T-helper 17 cell (primary cell): ENCODE results near the gene BCAR3. TPM values are rescaled to one million over a fixed set of nuclear protein-coding genes. Genes with fewer than 3 reads are reported as not detected.

Experiments used
- ATAC-seq: fragments of 150-1000 bp; cut with Tn5 transposase; 2 replicates; pipeline ENCODE4 v1.10.0; 2021; ENCODE audit warnings: mild to moderate bottlenecking, moderate library complexity
- DNase-seq, 3 donors: peaks; one replicate each; pipeline versions ENCODE4 v3.0.0 to v3.0.0-alpha.2; 2020 to 2021
- H3K9me3 ChIP-seq: one replicate; pipeline ENCODE4 v1.7.0; 2013; ENCODE audit warnings: low read length, mild to moderate bottlenecking; ENCODE audit not compliant: control insufficient read depth, poor library complexity, severe bottlenecking
- H3K27ac Mint-ChIP-seq: one replicate; pipeline ENCODE4 v1.8.0; 2022; ENCODE audit warnings: mild to moderate bottlenecking, moderate library complexity, mixed read lengths
- H3K27me3 Mint-ChIP-seq: one replicate; pipeline ENCODE4 v1.8.0; 2022; ENCODE audit warnings: mixed read lengths
- H3K36me3 Mint-ChIP-seq: one replicate; pipeline ENCODE4 v1.8.0; 2022; ENCODE audit warnings: low read depth, mixed read lengths
- H3K4me1 Mint-ChIP-seq: one replicate; pipeline ENCODE4 v1.8.0; 2022; ENCODE audit warnings: mild to moderate bottlenecking, mixed read lengths
- H3K4me3 Mint-ChIP-seq: one replicate; pipeline ENCODE4 v1.8.0; 2022; ENCODE audit warnings: mild to moderate bottlenecking, moderate library complexity, mixed read lengths
- total RNA-seq, 4 donors: library from RNA in 2 of 4; stranded (reverse) in 2 of 4; gene quantifications; one replicate each; pipeline ENCODE4 v1.2.3 and lab custom pipeline; 2022 to 2026

The BCAR3 gene
- total RNA-seq, 2 donors from 2014 or later = 0.87 to 1.0 TPM

DNA sequence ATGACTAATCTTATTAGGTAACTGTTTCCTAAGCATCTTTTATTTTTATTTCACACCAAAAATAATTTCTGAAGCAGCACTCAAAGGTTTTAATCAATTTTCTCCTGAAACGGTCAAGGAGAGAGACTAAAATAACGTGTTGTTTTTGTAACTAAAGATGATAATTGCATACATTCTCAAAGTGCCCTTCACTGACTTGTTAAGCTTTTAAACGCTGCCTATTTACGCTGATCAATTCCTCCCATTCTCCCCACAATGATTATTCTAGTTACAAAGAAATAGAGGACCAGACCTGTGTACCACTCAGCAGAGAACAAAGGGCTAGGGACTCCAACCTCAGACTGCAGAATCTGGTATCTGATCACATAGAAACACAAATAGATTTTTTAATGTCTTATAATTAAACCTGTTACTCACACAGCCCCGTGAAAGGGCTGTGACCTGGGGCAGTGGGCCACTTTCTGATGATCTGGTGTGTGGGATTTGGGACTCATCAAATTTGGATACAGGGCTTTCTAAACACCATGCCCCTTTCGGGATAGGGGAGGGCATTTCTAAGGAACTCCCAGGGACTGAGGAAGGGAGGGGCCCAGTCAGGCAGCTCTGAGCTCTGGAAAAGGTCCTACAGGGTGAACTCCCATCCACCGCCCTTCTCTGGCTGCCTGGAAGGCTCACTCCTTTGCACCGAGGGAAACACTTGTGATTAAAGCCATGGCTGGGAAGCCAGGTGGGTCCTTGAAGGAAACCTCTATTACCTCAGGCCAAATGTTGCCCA lies 65.2 kb downstream of the BCAR3 start:
- H3K27me3 Mint-ChIP-seq = peaks cover 6% of the 10 kb centered on the region
- ATAC-seq (no peak), DNase-seq (no peak)
- H3K4me3 Mint-ChIP-seq = no peak overlapping the region
- H3K9me3 ChIP-seq = no peaks in the 10 kb centered on the region
- H3K36me3 Mint-ChIP-seq = no peaks in the 10 kb centered on the region
- H3K4me1 Mint-ChIP-seq = peaks cover 20% of the 10 kb centered on the region
- H3K27ac Mint-ChIP-seq = peak overlapping the region; percentile 88

DNA sequence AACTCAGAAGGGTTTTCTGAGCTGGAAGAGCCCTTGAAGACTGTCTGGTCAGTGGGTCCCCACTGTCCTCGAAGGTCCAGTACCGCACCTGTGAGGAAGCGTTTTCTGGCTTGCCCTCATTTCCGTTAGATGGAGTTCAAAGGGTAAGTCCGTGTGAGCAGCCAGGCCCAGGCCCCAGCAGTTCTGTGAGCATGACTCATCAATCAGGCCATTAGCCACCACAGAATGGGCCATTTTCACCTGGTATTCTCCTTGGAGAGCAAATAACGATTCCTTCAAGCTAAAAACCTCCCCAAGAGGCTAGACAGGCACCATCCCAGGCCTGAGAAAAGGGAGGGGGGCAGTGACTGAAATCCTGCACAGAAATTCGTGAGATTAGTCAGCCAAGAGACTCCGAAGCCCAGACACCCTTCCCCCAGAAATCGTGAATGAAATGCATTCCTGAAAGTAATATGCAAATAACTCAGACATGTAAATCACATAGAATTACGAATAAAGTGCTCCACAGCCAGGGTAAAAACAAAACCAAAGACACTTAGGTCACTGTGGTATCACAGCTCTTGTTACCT lies 66.0 kb downstream of the BCAR3 start:
- ATAC-seq (no peak), DNase-seq (no peak)
- peak overlapping the region; percentile 88 for H3K27ac Mint-ChIP-seq
- no peaks in the 10 kb centered on the region for H3K36me3 Mint-ChIP-seq
- no peak overlapping the region for H3K4me3 Mint-ChIP-seq
- no peaks in the 10 kb centered on the region for H3K9me3 ChIP-seq
- peaks cover 2% of the 10 kb centered on the region for H3K27me3 Mint-ChIP-seq
- peaks cover 20% of the 10 kb centered on the region for H3K4me1 Mint-ChIP-seq

- Mint-ChIP-seq H3K27ac (peak overlapping the region; percentile 88), H3K4me1 (peaks cover 20% of the 10 kb centered on the region), H3K27me3 (no peaks in the 10 kb centered on the region), H3K4me3 (no peak overlapping the region), H3K36me3 (no peaks in the 10 kb centered on the region)
- H3K9me3 ChIP-seq = no peaks in the 10 kb centered on the region
- ATAC-seq (peak; percentile 32), DNase-seq (no peak)
These were observed 66.6 kb downstream of the BCAR3 start for GRCh38 chr1:93614986-93615581.

GRCh38 chr1:93614541-93614940 lies 67.1 kb downstream of the BCAR3 start:
- DNase-seq (no peak), ATAC-seq (no peak)
- peak overlapping the region; percentile 88 for H3K27ac Mint-ChIP-seq
- H3K4me1 Mint-ChIP-seq = peaks cover 22% of the 10 kb centered on the region
- H3K4me3 Mint-ChIP-seq = no peak overlapping the region
- no peaks in the 10 kb centered on the region for H3K27me3 Mint-ChIP-seq
- no peaks in the 10 kb centered on the region for H3K9me3 ChIP-seq
- no peaks in the 10 kb centered on the region for H3K36me3 Mint-ChIP-seq

DNA sequence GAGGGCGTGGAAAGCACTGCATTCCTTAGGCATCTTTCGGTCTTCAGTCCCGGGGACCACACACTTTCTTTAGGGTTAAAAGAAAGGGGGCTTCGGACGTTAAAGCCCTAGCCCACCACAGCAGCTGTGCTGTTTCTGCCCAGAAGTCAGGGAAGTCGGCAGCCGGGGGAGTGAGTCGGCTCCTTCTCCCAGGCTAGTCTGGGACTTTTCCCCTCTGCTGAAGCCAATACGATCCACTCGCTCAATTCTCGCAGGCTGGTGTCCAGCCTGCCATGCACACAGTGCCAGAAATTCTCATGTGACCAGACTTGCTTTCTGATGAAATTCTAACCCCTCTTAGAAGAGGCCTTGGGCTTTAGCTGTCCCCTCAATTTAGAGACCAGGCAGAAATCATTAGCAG lies 67.7 kb downstream of the BCAR3 start:
- no peak for DNase-seq
- ATAC-seq = no peak
- no peaks in the 10 kb centered on the region for H3K9me3 ChIP-seq
- no peak overlapping the region for H3K27ac Mint-ChIP-seq
- H3K4me1 Mint-ChIP-seq = peaks cover 20% of the 10 kb centered on the region
- no peaks in the 10 kb centered on the region for H3K36me3 Mint-ChIP-seq
- H3K4me3 Mint-ChIP-seq = no peak overlapping the region
- no peaks in the 10 kb centered on the region for H3K27me3 Mint-ChIP-seq

- Mint-ChIP-seq H3K4me3 (no peak overlapping the region), H3K4me1 (peaks cover 26% of the 10 kb centered on the region), H3K36me3 (no peaks in the 10 kb centered on the region), H3K27ac (no peak overlapping the region), H3K27me3 (no peaks in the 10 kb centered on the region)
- H3K9me3 ChIP-seq = no peaks in the 10 kb centered on the region
- DNase-seq = no peak
- ATAC-seq = no peak
These were observed 69.1 kb downstream of the BCAR3 start for GRCh38 chr1:93612510-93612909.

GRCh38 chr1:93611668-93612067 lies 70.0 kb downstream of the BCAR3 start:
- Mint-ChIP-seq H3K36me3 (no peaks in the 10 kb centered on the region), H3K4me1 (peaks cover 29% of the 10 kb centered on the region)

GRCh38 chr1:93609536-93609935 lies 72.1 kb downstream of the BCAR3 start:
- no peak overlapping the region for H3K4me3 Mint-ChIP-seq
- peaks cover 16% of the 10 kb centered on the region for H3K4me1 Mint-ChIP-seq
- no peaks in the 10 kb centered on the region for H3K36me3 Mint-ChIP-seq
- no peaks in the 10 kb centered on the region for H3K9me3 ChIP-seq
- H3K27ac Mint-ChIP-seq = no peak overlapping the region
- DNase-seq = no peak
- no peak for ATAC-seq
- peaks cover 11% of the 10 kb centered on the region for H3K27me3 Mint-ChIP-seq

More at GRCh38 chr1:93611668-93612067, 70.0 kb downstream of the BCAR3 start:
- ATAC-seq (no peak), DNase-seq (no peak)
- H3K9me3 ChIP-seq = no peaks in the 10 kb centered on the region
- Mint-ChIP-seq H3K4me3 (no peak overlapping the region), H3K27me3 (no peaks in the 10 kb centered on the region), H3K27ac (no peak overlapping the region)

GRCh38 chr1:93608187-93609109 lies 73.2 kb downstream of the BCAR3 start:
- Mint-ChIP-seq H3K4me3 (peak overlapping the region; percentile 25), H3K27ac (peak overlapping the region; percentile 53), H3K27me3 (peaks cover 11% of the 10 kb centered on the region), H3K4me1 (peaks cover 16% of the 10 kb centered on the region), H3K36me3 (no peaks in the 10 kb centered on the region)
- H3K9me3 ChIP-seq = no peaks in the 10 kb centered on the region
- DNase-seq = no peak
- ATAC-seq = no peak

DNA sequence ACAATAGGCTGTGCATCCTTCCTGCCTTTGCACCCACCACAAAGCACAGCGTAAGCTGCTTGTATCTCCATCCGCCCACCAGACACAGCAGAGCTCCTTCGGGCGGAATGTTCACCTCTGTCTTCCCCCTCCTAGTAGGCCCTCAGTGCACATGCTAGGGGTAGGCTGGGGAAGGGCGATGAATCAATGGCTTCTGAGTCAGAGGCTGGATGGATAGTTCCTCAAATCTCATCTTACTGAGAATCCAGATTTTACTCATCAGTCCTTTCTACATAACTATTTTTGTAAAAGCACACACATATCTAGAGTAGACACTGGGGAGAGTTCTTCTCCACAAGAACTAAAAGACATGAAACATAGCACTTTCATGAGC lies 73.8 kb downstream of the BCAR3 start:
- H3K4me3 Mint-ChIP-seq = no peak overlapping the region
- H3K9me3 ChIP-seq = no peaks in the 10 kb centered on the region
- peak overlapping the region; percentile 29 for H3K27ac Mint-ChIP-seq
- ATAC-seq (no peak), DNase-seq (no peak)
- H3K27me3 Mint-ChIP-seq = peaks cover 11% of the 10 kb centered on the region
- no peaks in the 10 kb centered on the region for H3K36me3 Mint-ChIP-seq
- H3K4me1 Mint-ChIP-seq = peaks cover 14% of the 10 kb centered on the region

- Mint-ChIP-seq H3K4me3 (no peak overlapping the region), H3K36me3 (no peaks in the 10 kb centered on the region), H3K27me3 (peaks cover 17% of the 10 kb centered on the region), H3K4me1 (peaks cover 14% of the 10 kb centered on the region), H3K27ac (no peak overlapping the region)
- no peaks in the 10 kb centered on the region for H3K9me3 ChIP-seq
- no peak for ATAC-seq
- no peak for DNase-seq
These were observed 75.7 kb downstream of the BCAR3 start for GRCh38 chr1:93605812-93606512.

DNA sequence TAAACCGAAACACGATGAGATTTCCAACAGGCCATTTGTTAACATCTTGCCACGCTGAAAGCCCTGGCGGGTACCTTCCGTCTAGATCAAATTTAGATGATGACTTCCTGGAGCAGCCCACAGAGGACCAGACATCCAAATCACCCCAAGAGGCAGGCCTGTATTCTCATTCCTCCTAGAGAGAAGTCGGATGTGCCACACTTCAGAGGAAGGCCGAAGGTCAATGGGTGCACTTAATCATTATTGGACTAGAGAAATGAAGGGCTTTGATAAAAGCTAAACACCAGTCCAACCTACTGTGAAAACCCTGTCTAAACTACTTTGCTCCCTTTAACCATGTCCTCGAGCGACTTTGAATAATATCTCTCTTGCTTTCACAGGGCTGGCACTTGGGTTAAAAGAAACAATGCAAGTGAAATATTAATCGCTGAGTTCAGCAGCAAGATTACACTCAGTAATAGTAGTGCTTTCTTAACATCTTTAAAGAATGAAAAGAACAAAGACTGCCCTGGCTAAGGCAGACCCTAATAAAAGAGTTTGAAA lies 76.5 kb downstream of the BCAR3 start:
- ATAC-seq (no peak), DNase-seq (no peak)
- H3K4me3 Mint-ChIP-seq = no peak overlapping the region
- H3K27me3 Mint-ChIP-seq = peaks cover 17% of the 10 kb centered on the region
- no peaks in the 10 kb centered on the region for H3K36me3 Mint-ChIP-seq
- H3K9me3 ChIP-seq = no peaks in the 10 kb centered on the region
- H3K27ac Mint-ChIP-seq = no peak overlapping the region
- H3K4me1 Mint-ChIP-seq = peaks cover 14% of the 10 kb centered on the region
